ENCODE results near the gene PITPNC1.

The PITPNC1 gene

DNA sequence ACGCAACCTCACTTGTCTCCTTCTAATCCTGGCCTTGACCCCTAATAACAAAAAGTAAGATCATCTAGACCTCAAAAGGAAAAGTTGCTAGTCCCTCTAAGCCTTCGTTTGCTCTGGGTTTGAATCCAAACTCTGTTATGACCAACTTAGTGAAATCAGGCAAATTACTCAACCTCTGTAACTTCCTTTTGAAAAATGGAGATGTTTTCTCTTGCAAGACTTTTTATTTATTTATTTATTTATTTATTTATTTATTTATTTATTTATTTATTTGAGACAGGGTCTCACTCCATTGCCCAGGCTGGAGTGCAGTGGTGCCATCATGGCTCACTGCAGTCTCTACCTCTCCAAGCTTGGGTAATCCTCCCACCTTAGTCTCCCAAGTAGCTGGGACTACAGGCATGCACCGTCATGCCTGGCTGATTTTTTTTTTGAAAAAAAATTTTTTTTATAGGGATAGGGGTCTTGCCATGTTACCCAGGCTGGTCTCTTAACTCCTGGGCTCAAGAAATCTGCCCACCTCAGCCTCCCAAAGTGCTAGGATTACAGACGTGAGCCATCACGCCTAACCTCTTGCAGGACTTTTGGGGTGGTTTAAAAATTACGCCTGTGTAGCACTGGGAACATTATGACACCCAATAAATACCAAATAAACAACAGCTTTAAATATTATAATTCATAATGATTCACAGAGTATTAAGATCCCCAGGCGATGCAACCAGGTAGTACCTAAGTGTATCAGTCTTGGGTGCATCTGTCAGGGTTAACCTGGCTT is 63.4 kb downstream of the PITPNC1 start:
- peak overlapping the region; percentile 26 for H3K4me3 ChIP-seq (ENCODE audit: insufficient read depth, low read depth, low read length, poor library complexity, severe bottlenecking)
- peaks cover 64% of the 10 kb centered on the region for H3K4me1 ChIP-seq (ENCODE audit: control insufficient read depth, insufficient read depth, low read length, poor library complexity, severe bottlenecking)
- no peak for DNase-seq
- no peaks in the 10 kb centered on the region for H3K9me3 ChIP-seq (ENCODE audit: control insufficient read depth, low read length)
- H3K27ac ChIP-seq (ENCODE audit: insufficient read depth, low read length, poor library complexity, severe bottlenecking): peak overlapping the region; percentile 90
- no peaks in the 10 kb centered on the region for H3K27me3 ChIP-seq (replicated peaks; ENCODE audit: control insufficient read depth, insufficient read depth, low read length, poor library complexity, severe bottlenecking)
- H3K36me3 ChIP-seq (ENCODE audit: control insufficient read depth, insufficient read depth, low read length): no peaks in the 10 kb centered on the region

DNA sequence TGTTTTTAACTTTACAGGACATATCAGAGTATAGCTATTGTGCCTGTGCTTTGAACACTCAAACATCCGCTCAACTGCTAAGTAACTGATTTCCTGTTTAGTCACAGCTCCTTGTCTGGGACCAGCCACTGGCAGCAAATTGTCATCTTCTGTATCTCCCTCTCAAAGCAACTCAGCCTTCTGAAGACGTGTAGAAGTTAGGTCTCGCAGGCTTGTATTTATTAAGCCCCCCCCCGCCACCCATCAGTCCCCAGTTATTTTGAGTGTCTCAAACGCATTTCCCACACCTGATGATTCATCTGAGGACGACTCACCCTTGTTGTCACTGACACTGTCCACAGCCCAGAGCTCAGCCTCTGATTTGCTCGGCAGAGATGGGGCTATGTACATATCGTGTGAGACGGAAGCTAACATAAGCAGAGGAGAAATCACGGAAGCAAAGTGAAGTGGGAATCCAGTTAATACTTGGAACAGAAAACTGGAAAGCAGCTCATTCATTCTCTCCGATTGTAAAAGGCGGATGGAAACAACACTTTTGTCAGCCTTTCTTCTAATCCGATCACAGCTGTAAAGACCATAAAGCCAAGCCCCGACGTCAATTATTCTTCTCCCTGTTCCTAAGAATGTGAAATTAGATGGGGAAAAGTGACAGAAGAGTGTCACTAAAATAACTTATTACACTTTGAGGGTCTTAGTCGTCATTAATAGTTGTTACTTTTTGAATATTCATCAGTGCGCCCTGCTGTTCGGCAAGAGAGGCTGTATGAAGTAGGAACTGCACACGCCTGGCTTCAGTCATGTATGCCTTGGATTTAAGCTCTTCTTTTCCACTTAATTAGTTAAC is 64.2 kb downstream of the PITPNC1 start:
- H3K27ac ChIP-seq (ENCODE audit: insufficient read depth, low read length, poor library complexity, severe bottlenecking): peak overlapping the region; percentile 90
- no peaks in the 10 kb centered on the region for H3K36me3 ChIP-seq (ENCODE audit: control insufficient read depth, insufficient read depth, low read length)
- DNase-seq: peak; percentile 58 to 83 (median 76)
- H3K4me3 ChIP-seq (ENCODE audit: insufficient read depth, low read depth, low read length, poor library complexity, severe bottlenecking): peak overlapping the region; percentile 26
- no peaks in the 10 kb centered on the region for H3K9me3 ChIP-seq (ENCODE audit: control insufficient read depth, low read length)
- peaks cover 57% of the 10 kb centered on the region for H3K4me1 ChIP-seq (ENCODE audit: control insufficient read depth, insufficient read depth, low read length, poor library complexity, severe bottlenecking)
- no peaks in the 10 kb centered on the region for H3K27me3 ChIP-seq (replicated peaks; ENCODE audit: control insufficient read depth, insufficient read depth, low read length, poor library complexity, severe bottlenecking)

DNA sequence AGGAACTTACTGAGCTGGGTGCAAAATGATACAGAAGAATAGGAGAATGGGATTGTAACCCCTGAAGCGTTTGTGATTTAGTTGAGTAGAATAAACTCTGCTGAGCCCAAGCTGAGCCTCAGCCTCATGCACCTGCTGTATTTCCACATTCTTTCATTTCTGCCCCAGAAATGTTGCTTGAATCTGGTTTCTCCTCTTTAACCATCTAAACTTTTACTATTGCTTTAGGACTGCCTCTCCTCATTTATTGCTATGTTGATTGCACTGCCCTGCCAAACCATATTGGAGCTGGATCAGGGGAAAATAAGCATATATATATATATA is 64.8 kb downstream of the PITPNC1 start:
- Histone ChIP-seq H3K4me3 (ENCODE audit: insufficient read depth, low read depth, low read length, poor library complexity, severe bottlenecking) (peak overlapping the region; percentile 26), H3K27me3 (replicated peaks; ENCODE audit: control insufficient read depth, insufficient read depth, low read length, poor library complexity, severe bottlenecking) (no peaks in the 10 kb centered on the region), H3K4me1 (ENCODE audit: control insufficient read depth, insufficient read depth, low read length, poor library complexity, severe bottlenecking) (peaks cover 51% of the 10 kb centered on the region), H3K36me3 (ENCODE audit: control insufficient read depth, insufficient read depth, low read length) (no peaks in the 10 kb centered on the region), H3K27ac (ENCODE audit: insufficient read depth, low read length, poor library complexity, severe bottlenecking) (peak overlapping the region; percentile 90), H3K9me3 (ENCODE audit: control insufficient read depth, low read length) (no peaks in the 10 kb centered on the region)
- no peak for DNase-seq

DNA sequence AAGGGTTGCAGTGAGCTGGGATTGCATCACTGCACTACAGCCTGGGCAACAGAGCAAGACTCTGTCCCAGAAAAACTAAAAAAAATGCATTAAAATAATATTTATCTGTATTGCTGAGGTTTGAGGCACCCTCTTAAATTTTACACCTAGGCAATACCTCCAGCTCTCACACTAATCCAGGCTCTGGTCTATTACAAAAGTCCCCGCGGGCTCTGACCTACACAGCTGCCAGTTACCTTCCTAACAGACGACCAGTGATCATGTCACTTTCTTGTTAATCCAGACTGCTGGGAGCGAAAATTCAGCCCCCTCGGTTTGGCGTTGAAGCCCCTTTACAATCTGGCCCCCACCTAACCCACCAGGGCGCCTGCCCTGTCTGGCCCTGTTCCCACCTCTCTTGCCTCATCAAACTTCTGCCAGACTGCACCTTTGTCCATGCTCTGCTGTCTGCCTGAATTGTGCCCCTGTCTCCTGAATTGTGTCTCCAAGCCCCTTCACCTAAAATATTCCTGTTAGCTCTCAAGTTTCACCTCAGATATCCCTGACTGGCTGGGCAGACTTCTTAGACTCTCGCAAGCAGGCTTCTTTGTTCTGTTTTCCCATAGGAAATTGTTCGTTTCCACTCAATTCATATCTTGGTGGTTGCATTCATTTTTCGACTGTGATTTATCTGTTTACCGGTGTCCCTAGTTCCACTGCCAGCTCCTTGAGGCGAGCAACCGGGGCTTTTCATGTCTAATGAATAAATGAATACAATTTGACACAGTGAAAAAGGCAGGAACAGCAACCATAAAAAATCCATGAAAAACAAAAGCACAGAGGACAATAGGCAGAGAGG is 65.9 kb downstream of the PITPNC1 start:
- H3K27me3 ChIP-seq (replicated peaks; ENCODE audit: control insufficient read depth, insufficient read depth, low read length, poor library complexity, severe bottlenecking): no peaks in the 10 kb centered on the region
- no peak for DNase-seq
- H3K4me1 ChIP-seq (ENCODE audit: control insufficient read depth, insufficient read depth, low read length, poor library complexity, severe bottlenecking): peaks cover 44% of the 10 kb centered on the region
- H3K9me3 ChIP-seq (ENCODE audit: control insufficient read depth, low read length): no peaks in the 10 kb centered on the region
- H3K27ac ChIP-seq (ENCODE audit: insufficient read depth, low read length, poor library complexity, severe bottlenecking): peak overlapping the region; percentile 90
- H3K36me3 ChIP-seq (ENCODE audit: control insufficient read depth, insufficient read depth, low read length): no peaks in the 10 kb centered on the region
- no peak overlapping the region for H3K4me3 ChIP-seq (ENCODE audit: insufficient read depth, low read depth, low read length, poor library complexity, severe bottlenecking)

DNA sequence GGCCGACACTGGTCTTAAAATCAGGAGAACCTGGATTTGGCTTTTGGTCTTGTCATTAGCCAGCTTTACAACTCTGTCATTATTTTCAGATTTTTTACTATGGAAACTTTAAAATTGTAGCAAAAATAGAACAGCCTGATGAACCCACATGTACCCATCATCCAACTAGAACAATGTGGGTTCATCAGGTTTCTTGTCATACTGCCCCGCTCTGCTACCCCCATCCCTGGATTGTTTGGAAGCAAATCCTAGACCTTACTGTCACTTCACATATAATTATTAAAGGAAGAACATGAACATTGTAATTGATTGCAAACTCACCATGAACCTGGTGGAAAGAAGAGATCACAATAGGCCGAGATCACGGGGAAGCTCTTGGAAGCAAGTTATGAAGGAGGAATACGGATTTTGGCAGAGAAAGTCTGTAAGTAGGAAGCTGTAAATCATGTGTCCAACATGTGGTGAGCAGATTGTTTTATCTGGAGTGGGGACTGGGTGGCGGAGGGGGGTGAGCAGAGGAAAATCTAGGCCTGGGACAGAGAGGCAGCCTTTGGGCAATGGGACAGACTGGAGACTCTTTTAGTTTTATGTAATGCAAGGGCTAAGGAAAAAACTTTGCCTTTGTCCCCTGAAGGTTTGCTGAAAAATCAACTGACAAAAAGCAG is 67.0 kb downstream of the PITPNC1 start:
- H3K36me3 ChIP-seq (ENCODE audit: control insufficient read depth, insufficient read depth, low read length): no peaks in the 10 kb centered on the region
- DNase-seq: no peak
- H3K9me3 ChIP-seq (ENCODE audit: control insufficient read depth, low read length): no peaks in the 10 kb centered on the region
- peaks cover 43% of the 10 kb centered on the region for H3K4me1 ChIP-seq (ENCODE audit: control insufficient read depth, insufficient read depth, low read length, poor library complexity, severe bottlenecking)
- no peaks in the 10 kb centered on the region for H3K27me3 ChIP-seq (replicated peaks; ENCODE audit: control insufficient read depth, insufficient read depth, low read length, poor library complexity, severe bottlenecking)
- no peak overlapping the region for H3K27ac ChIP-seq (ENCODE audit: insufficient read depth, low read length, poor library complexity, severe bottlenecking)
- H3K4me3 ChIP-seq (ENCODE audit: insufficient read depth, low read depth, low read length, poor library complexity, severe bottlenecking): no peak overlapping the region

DNA sequence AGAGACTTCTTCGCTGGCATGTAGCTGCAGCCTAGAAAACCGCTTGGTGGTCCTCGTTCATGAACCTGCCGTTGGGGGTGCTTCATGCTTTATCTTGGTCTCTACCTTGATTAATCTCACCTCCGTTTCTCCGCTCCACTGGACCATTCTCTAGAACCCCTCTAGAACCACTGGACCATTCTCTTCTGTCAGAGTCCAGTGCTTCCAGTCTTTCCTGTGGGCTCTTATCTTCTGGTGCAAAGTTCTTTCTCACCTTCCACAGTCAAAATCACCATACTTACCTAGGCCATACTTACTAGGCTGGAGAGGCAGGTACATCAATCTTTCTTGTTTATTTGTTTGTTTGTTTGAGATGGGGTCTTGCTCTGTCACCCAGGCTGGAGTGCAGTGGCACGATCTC is 71.4 kb downstream of the PITPNC1 start:
- Histone ChIP-seq H3K9me3 (ENCODE audit: control insufficient read depth, low read length) (no peaks in the 10 kb centered on the region), H3K36me3 (ENCODE audit: control insufficient read depth, insufficient read depth, low read length) (no peaks in the 10 kb centered on the region), H3K27me3 (replicated peaks; ENCODE audit: control insufficient read depth, insufficient read depth, low read length, poor library complexity, severe bottlenecking) (no peaks in the 10 kb centered on the region), H3K4me3 (ENCODE audit: insufficient read depth, low read depth, low read length, poor library complexity, severe bottlenecking) (no peak overlapping the region), H3K4me1 (ENCODE audit: control insufficient read depth, insufficient read depth, low read length, poor library complexity, severe bottlenecking) (peaks cover 45% of the 10 kb centered on the region), H3K27ac (ENCODE audit: insufficient read depth, low read length, poor library complexity, severe bottlenecking) (peak overlapping the region; percentile 18)
- DNase-seq: no peak

DNA sequence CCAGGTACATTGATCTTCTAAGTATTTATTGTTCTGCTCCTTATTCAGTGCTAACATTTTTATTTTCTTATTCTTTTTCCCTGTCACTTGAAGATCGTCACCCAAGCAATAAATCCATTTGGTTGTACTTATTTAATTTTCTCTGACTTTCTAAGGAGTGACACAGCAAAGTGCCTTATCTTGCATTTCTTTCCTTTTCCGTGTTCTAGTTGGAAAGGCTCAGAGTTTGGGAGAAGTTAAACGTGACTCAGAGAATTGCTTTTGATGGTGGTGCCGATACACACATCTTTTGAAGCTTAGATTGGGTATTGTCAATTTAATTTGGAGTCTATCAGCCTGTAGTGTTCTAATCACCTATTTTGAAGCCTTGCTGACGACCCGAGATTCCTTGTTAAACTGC is 72.0 kb downstream of the PITPNC1 start:
- no peak overlapping the region for H3K4me3 ChIP-seq (ENCODE audit: insufficient read depth, low read depth, low read length, poor library complexity, severe bottlenecking)
- H3K27me3 ChIP-seq (replicated peaks; ENCODE audit: control insufficient read depth, insufficient read depth, low read length, poor library complexity, severe bottlenecking): no peaks in the 10 kb centered on the region
- H3K9me3 ChIP-seq (ENCODE audit: control insufficient read depth, low read length): no peaks in the 10 kb centered on the region
- no peak for DNase-seq
- H3K27ac ChIP-seq (ENCODE audit: insufficient read depth, low read length, poor library complexity, severe bottlenecking): peak overlapping the region; percentile 26
- no peaks in the 10 kb centered on the region for H3K36me3 ChIP-seq (ENCODE audit: control insufficient read depth, insufficient read depth, low read length)
- H3K4me1 ChIP-seq (ENCODE audit: control insufficient read depth, insufficient read depth, low read length, poor library complexity, severe bottlenecking): peaks cover 51% of the 10 kb centered on the region

DNA sequence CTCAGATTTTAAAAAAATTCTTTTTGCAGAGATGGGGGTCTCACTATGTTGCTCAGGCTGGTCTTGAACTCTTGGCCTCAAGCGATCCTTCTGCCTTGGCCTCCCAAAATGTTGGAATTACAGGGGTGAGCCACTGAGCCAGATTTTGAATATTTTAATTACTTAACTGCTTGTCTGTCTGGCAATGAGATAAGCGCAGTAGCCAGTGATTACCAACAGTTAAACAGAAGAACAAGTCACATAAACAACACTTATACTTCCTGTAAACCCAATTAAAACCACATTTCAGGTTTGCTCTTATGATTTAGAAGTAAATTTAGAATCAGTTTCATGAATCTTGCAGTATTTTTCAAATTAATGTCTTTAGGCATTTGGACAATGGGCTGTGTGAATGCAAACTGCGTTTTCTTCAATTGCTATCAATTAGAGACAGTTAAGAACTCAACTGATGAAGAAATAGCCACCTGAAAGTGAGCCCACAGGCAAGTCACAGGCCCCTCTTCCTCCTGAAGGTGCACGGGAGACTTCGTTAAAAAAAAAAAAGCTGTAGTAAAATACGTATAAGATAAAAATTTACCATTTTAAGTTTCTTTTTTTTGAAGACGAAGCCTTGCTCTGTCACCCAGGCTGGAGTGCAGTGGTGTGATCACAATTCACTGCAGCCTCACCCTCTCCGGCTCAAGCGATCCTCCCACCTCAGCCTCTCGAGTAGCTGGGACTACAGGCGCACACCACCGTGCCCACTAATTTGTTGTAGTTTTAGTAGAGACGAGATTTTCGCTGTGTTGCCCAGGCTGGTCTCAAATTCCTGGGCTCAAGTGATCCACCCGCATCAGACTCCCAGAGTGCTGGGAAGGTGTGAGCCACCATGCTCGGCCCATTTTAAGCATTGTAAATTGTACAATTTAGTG is 73.0 kb downstream of the PITPNC1 start:
- H3K9me3 ChIP-seq (ENCODE audit: control insufficient read depth, low read length): no peaks in the 10 kb centered on the region
- peak overlapping the region; percentile 26 for H3K27ac ChIP-seq (ENCODE audit: insufficient read depth, low read length, poor library complexity, severe bottlenecking)
- DNase-seq: no peak
- no peak overlapping the region for H3K4me3 ChIP-seq (ENCODE audit: insufficient read depth, low read depth, low read length, poor library complexity, severe bottlenecking)
- H3K4me1 ChIP-seq (ENCODE audit: control insufficient read depth, insufficient read depth, low read length, poor library complexity, severe bottlenecking): peaks cover 52% of the 10 kb centered on the region
- no peaks in the 10 kb centered on the region for H3K27me3 ChIP-seq (replicated peaks; ENCODE audit: control insufficient read depth, insufficient read depth, low read length, poor library complexity, severe bottlenecking)
- H3K36me3 ChIP-seq (ENCODE audit: control insufficient read depth, insufficient read depth, low read length): no peaks in the 10 kb centered on the region
